Stimulated activated CD4-positive, alpha-beta T cell treated with anti-CD3 and anti-CD28 coated beads, TNF-alpha, amount 100 ng/mL, for 48 hours (primary cell): ENCODE measurements around the gene PTPRK.
"Not testable (repeated sequence)": the region's sequence is repeated elsewhere in the genome, so short reads cannot be mapped to it uniquely, and the experiment has no call there.

Experiments
- DNase-seq, 3 donors: peaks; one replicate each; pipeline ENCODE4 v3.0.0-alpha.2; 2020; ENCODE audit warnings: low read depth in 3 of 3

The PTPRK gene

DNA sequence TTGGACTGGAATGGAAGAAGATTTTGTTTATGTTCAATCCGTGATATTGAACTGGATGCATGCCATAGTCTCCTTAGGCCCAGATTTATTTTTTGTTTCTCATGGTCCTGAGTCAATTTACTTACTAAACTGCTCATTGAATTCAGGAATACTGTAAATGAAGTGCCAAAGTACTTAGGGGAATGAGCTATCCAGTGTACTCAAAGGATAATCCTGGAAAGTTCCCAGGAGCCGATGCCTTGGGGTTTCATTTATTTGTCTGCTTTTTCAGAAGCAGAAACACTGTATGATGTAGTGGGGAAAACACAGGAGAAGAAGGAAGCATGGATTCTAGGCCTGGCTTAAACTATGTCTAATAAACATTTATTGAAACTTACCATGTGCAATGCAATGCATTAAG, 563.4 kb downstream of the PTPRK start:
- no peak for DNase-seq

DNA sequence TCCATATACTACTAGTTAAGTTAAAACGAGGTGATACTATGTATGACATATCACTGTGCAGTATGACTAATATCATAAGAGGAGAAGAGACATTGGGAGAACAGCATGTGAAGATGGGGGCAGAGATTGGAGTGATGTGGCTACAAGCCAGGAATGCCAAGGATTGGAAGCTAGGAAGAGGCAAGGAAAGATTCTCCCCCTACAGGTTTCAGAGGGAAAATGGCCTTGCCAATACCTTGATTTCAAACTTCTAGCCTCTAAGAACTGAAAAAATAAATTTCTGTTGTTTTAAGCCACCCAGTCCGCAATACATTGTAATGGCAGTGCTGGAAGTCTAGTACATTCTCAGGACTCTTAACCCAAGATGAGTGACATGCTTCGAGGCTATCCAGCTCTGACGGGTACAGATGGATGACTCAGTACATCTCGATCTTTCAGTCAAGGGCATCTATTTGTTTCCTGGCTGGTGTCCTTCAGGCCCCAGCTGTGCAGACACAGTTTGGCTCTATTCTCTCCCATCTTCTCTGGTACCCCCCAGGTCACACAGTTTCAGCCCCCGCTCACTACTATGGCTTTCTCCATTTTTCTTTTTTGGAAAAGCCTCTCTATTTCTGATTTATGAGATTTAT, 564.0 kb downstream of the PTPRK start:
- DNase-seq, result no peak

- no peak for DNase-seq
Observed at GRCh38 chr6:127954082-127954481, 566.3 kb downstream of the PTPRK start.

DNA sequence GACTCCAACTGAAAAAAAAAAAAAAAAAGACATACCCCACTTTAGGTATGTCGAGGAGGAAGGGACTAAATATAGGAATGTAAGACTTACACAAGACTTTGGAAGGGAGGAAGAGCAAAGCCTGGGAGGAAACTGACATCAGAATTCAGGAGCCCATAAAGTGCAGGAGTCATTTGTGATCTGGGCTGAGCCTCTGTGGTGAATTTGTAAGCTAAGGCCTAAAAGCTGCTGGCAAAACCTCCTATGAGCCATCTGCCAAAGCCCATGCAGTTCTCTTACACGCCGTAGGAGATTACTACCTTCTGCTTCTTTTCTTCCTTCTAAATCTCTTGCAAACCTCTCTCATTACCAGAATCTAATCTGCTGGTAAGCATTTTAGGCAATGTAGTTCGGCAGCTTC, 567.6 kb downstream of the PTPRK start:
- no peak for DNase-seq

DNA sequence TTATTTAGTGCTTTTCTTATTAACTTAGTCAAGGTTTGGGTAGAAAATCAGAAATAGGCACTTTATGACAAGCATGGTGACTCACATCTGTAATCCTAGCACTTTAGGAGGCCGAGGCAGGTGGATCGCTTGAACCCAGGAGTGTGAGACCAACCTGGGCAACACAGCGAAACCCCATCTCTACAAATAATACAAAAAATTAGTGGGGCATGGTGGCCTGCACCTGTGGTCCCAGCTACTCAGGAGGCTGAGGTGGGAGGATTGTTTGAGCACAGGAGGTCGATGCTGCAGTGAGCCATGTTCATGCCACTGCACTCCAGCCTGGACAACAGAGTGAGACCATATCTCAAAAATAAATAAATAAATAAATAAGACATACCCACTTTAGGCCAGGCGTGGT, 568.2 kb downstream of the PTPRK start:
- no peak for DNase-seq

DNA sequence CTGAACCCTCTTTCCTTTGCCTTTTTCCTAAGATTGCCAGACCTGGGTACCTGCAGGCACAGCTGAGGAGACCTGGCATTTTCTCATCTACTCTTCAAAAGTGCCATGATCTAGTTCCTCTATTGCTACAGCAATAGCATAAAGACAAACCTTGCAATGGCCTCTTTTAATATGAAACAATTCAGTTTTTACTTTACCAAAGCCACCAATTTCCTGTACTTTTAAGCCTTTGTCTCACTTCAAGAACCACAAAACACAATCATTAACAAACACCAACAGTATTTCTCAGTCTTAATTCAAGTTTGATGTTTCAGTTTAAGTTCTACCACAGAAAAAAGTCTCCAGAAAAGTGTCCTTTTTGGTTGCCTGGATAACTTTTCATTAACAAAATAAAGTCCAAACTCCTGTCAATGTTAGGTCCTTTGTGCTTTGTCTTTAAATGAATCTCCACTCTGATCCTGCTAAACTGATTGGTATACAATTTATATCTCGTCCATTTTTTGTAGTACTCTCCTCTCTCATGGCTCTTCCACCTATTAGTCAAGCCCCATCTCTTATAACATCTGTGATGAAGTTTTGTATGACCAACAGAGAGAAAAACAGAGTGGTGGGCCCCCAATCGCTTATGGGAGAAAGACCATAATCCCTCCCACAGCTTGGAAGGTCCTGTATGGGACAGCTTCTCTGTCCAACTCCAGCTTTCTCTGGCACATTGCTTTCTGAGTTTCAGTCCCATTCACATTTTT, 569.1 kb downstream of the PTPRK start:
- no peak for DNase-seq

DNA sequence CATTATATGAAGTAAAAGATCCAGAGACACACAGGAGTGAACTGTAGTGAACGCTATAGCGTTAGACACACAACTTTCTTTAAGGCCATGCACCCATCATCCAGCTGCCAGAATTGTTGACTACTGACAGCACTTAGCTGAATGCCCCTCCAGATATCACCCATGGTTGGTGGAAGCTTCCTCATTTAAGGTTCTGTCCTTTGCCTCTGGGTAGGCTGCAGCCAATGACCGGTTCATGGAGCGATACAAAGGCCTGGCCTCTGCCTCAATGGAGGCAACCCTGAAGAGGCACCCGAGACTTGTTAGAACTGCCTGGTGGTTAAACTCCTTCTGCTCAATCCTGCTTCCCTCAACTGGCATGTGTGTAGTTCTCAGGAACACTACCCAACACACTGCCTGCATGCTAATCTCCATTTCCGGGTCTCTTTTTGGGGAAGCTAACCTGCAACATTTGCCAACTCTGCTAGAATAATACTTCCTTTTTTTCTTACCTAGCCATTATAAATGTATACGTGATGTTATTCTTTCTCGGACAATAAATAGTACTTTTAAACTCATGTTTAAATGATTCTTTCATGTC, 569.7 kb downstream of the PTPRK start:
- DNase-seq, result no peak

DNA sequence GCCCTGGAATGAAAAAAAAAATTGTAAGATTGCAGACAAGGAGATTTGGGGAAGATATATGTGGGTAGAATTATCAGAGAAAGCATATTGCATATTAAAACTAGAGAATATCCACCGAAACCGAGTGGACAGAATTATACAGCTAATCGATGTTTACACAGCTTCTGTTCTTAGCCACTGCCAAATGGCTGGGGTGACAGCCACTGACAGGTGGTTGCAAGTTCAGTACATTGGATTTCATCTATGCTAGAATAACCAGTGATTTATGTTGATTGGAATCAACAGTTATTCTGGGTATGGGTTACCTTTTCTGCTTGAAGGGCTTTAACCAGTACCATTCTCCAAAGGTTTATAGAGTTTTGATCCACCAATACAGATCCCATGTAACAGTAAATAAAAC, 571.1 kb downstream of the PTPRK start:
- no peak for DNase-seq

- DNase-seq, result no peak
Observed at GRCh38 chr6:127946388-127946787, 574.0 kb downstream of the PTPRK start.

GRCh38 chr6:127945434-127946097, 574.8 kb downstream of the PTPRK start:
- no peak for DNase-seq

DNA sequence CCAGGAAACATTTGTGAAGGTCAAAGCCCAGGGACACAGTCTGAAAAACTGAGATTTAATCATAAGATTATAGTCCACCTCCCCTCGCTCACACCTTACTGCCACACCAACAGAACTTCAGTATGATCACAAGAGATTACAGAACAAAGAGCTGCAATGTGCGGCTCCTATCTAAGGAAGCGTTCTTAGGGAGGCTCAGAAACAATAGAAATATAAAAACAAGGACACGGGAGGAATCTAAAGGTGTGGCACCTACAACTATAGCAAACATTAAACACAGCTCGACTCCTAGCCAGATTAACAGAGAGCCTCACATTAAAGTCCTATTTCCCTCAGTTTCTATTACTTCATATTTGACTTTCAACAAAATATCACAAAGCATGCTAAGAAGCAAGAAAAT, 579.2 kb downstream of the PTPRK start:
- DNase-seq, result no peak

DNA sequence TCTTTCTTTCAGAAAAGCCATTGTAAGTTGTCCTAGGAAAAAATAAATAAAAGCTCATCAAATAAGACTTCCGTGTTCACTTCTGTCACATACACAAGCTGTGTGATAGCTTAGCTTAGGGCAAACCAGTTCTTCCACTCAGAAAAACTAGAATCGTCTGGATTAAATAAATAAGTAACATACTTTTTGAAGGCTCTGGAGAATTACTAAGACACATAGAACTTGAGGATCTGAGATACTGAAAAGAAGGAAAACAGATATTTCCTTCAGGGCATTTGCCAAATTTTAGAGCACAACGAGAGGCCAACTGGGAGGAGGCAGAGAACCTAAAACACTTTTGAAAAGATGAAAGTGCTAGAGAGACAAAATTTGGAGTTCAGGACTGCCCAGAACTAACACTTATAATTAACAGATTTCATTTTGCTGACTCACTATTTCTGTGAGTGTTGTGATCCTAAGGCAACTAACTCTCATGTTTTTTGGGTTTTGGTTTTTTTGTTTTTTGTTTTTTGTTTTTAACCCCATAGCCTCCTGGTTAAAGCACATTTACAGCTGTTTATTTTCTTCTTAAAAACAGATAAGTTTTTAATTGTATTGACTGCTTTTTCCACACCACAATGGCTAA, 580.8 kb downstream of the PTPRK start:
- no peak for DNase-seq

DNA sequence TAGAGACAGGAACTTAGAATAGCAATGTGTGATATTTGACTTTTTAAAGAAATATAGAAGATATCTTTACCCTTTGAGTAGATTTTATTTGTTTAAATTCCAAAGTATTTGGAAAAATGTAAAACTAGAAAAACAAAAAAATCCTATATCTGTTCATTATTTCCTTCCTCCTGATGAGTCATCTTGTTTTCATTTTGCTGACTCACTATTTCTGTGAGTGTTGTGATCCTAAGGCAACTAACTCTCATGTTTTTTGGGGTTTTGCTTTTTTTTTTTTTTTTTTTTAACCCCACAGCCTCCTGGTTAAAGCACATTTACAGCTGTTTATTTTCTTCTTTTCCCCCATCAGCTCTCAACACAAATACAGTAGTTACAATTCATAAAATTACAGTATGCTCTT, 581.7 kb downstream of the PTPRK start:
- DNase-seq, result no peak

DNA sequence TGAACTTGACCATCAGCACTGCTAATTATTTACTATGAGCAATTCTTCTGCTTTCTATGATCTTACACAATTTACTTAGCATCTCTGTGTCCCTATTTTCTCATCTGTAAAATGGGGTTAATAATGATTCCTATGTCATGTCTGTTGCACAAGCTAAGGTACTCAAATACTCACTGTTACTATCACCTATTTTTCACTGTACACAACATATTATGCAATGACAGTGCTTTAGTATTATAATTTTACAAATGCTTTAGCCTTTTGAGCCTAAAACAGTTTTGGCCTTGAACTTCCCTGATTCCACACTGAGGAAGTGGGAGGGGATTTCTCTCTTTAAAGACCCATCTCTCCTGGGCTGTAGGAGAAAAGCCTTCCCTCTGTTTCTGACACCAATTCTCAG, 582.7 kb downstream of the PTPRK start:
- no peak for DNase-seq

DNA sequence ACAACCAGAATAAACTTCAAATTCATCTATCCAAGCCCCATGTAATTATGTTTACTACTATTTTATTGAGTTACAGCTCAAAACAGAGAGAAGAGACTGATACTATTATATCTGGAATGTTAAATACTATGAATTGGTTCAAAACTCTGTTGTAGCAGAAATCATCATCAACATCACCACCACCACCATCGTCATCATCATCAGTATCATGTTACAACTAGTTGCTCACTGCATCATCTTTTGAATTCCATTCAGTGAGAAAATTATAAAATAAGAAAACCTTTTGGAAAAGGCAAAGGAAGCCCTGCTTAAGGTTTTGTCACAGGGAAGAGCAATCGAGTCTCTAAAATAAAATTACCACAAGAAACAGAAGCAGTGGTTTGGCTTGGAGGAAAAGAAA, 583.3 kb downstream of the PTPRK start:
- DNase-seq, result no peak

DNA sequence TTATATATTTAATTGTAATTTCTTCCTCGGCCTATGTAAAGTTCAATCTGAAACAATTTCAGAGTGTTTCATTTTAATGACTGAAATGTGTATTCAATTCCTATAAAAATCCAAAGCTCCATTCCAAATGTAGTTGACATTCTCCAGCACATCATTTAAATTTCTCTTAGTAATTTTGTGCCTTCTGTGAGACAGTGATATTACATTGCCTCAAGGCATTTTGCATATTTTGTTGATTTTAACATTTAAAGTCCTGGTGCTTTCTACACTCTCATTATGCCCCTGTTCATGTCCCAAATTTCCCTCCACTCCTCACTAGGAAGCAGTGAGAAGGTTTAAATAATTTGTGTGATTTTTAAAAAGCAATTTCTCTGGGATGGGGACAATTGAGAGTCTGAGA, 585.4 kb downstream of the PTPRK start:
- DNase-seq, result no peak

DNA sequence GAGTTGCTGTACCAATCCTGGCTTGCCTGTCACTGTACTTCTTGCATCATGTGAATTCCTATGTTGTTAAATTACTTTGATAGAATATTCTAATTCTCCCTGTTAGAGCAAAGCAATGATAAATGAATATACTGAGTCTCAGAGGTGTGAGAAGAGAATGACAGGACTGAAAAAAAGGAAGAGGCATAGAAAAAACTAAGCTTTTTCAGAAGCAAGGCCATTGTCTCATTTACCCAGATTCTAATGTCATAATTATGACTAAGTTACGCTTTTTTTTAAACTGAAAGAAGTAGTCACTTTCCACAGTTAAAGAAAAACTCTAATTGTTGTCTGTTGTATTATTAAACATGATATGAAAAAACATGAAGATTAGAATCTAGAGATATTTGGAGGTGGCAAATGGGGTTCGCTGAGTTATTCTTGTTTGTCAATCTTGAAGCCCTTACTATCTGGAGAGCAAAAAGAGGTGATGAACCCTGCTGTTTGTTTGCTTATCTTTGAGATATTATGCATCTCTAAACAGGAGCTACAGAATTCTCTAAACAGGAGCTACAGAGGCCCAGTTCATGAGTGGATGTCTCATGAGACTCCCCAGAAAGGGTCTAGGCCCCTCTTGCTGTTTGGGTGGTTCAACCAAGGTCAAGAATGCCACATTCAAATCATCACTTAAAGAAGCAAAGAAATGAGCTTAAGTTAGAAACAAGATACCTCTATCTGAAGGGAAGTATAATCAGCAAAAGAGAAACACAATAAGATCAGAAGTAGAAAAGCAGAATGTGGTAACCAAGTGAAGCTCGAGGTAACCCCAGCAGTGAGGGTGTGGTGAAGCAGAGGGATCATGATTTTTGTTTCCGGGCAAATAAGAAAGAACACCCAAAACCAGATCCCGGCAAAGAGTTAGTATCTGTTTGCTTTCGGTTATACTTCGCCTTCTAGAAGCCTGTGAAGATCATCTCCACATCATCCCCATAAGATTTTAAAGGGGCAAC, 586.3 kb downstream of the PTPRK start:
- peak in 1 of 3 donors; percentile 23 for DNase-seq

GRCh38 chr6:127933137-127933536, 587.3 kb downstream of the PTPRK start:
- no peak for DNase-seq

DNA sequence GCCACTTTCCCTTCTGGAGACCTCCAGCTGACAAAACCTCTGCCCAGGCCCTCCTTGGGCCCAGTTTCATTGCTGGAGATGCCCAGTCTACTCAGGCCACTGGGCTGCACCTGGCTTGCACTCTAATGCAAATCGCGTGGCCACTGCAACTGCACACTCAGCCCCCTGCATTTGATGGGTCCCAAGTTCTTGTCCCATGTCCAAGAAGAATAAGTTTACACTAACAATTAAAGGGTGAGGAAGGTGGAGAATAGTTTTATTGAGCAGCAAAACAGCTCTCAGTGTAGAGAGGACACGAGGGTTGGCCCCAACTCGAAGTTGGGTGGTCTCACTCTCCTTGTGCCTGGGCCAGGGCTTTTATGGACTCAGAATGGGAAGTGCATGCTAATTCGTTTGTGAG, 587.7 kb downstream of the PTPRK start:
- DNase-seq, result no peak

GRCh38 chr6:127926441-127926840, 594.0 kb downstream of the PTPRK start:
- not testable (repeated sequence) for DNase-seq

- DNase-seq, result no peak
Observed at GRCh38 chr6:127924440-127924839, 596.0 kb downstream of the PTPRK start.
